Dedifferentiated amniotic fluid mesenchymal stem cell (primary cell): ENCODE results near the gene LNX2.

Source experiments
- DNase-seq: peaks from one replicate; pipeline ENCODE4 v3.0.0-alpha.2; 2016; ENCODE audit errors: extremely low spot score

The LNX2 gene

DNA sequence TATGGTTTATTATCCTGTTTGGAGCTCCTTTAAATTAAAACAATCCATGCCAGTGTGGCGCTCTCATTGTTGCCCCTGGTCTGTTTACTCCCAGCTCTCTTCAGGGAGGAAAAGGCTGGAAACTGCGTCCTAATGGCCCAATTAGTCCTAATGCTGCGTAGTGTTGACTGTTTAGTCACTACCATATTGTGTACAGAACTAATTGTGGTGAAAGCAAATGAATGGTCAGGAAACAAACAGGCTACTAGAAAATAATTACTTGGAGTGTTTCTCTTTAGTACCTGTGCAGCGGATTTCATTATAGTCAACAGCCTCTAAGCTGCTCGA is 115.5 kb downstream of the LNX2 start:
- no peak for DNase-seq

DNA sequence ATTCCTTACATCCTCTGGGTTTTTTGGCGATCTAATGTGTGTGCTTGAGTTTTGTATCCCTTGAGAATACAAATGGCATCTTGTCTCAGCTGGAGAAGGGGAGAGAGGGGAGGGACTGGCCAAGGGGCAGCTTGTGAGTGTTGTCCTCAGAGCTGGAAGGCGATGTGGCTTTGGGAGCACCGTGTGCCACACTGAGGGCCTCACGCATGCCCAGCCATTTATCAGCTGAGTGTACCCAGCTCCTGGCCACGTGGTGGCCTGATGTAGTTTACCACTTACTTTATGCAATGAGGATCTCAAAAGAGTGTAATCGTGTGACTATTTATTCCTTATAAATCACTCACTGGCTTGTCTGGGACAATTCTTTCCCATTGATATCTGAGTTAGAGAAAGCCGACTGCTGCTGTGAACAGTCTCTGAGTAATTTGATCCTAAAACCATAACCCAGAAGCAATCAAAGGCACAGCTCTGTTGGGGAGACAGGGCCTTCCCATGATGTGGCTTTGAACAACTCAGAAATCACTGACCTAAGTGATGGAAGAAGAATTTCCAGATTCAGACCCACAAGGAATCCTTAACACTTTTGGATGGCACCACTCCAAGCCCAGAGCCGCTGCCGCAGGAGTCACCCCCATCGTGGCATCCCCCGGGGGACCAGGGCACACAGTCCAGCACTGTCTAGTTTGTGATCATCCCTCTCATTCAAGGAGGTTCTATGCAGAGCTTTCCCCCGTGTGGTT is 116.0 kb downstream of the LNX2 start:
- no peak for DNase-seq

DNA sequence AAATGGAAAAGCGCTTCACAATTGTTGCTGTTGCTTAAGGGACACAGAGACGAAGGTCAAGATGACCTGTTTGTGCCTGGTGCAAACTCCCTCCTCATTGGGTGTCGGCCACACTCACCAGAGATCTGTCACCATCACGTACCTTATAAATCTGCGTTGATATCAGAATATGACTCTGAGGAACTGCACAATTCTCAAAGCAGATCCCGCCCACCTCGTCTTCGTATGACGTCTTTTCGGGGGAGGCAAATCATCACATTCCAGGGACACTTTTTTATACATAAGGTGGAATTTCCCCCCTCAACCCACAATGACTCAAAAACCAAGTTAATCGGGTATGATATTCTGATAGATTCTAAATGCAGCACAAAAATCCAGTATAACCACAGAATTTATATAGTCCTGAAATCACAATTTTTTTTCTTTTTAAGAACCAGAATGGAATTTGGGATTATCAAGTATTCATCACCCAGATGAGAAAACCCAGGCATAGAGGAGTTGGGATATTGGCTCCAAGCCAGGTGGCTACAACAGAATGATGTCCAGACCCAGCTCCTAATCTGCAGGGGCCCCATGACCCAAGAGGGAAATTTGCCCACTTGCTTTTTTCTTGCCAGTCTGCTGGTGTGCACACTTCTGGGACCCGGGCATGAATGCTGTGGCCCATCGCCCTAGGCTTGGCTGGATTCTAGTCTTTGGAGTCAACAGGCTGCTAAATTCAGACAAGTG is 119.4 kb downstream of the LNX2 start:
- no peak for DNase-seq

DNA sequence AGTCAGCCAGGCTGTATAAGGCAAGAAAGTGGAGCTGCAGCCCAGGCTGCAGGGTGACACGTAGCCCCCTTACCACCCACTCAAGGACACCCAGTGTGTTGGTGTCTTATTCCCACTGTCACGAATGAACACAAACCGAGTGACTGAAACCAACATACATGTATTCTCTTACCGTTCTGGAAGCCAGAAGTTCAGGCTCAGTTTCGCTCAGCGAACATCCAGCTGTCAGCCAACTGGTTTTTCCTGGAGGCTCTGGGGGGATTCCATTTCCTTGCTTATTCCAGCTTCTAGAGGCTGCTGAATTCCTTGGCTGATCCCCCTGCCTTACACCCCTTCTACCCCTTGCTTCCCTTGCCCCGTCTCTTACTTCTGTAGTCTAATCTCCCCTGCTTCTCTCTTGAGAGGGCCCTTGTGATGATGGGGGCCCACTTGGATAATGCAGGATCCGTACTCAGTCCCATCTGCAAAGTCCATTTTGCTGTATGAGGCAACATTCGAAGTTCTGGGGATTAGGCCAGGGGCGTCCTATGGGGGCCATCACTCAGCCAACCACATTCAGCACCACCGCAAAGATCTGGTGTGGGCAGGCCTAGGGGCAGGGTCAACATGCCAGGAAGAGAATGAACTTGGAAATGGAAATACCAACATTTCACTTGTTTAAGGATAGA is 122.6 kb downstream of the LNX2 start:
- DNase-seq = no peak

DNA sequence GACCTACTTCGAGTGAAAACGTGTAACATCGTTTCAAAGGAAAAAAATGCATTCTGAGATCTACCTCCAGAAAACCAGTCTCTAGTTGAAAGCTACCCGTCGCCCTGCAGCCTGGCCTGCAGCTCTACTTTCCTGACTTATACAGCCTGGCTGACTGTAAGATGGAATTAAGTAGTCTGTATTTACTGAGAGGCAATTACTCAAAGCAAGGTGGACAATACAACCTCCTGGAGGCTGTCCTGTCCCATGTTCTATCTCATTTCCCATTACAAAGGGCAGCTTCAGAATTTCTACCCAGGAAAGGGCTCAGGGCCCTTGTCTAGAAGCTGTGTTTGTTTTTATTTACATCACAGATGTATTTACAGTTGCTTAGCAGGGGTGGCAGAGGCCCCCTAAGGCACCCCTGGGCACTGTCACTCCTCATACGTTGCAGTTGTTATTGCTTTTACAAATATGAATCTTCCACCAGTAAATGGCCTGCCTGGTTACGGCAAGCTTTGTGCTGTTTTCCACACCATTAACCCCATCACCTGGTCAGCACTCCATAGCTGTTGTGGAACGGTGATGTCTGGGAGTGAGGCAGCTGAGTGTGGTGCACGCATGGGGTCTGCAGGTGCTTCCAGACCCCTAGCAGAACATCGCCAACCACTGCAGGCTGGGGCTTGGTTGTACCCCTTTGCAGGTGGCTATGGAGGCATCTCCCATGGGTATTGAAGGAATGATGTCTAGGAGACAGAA is 123.6 kb downstream of the LNX2 start:
- no peak for DNase-seq

DNA sequence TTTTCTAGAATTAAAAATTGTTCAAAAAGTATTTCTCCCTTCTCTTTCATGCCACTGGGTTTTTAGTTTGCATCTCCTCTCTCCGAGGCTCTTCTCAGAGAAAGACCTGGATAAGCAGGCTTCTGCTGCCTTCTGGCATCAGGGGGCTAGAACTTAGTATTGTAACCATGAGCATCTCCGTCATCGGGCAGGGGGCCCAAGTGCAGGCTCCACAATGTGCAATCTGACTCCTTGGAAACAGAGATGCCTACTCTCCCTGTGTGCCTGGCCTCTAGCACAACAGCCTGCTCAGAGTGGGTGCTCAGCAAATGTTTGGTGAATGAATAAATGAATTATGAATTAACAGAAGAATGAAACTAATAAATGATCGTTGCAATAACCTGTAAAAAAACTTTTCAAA is 124.3 kb downstream of the LNX2 start:
- DNase-seq = no peak
